CD4-positive, alpha-beta T cell treated with Interleukin-17A for 4 hours (primary cell): ENCODE results near the gene FHIT.
"Not testable (repeated sequence)": the region's sequence is repeated elsewhere in the genome, so short reads cannot be mapped to it uniquely, and the experiment has no call there.

Source experiments
- DNase-seq: peaks from one replicate; pipeline ENCODE4 v3.0.0-alpha.2; 2020; ENCODE audit warnings: mixed read lengths

The FHIT gene

DNA sequence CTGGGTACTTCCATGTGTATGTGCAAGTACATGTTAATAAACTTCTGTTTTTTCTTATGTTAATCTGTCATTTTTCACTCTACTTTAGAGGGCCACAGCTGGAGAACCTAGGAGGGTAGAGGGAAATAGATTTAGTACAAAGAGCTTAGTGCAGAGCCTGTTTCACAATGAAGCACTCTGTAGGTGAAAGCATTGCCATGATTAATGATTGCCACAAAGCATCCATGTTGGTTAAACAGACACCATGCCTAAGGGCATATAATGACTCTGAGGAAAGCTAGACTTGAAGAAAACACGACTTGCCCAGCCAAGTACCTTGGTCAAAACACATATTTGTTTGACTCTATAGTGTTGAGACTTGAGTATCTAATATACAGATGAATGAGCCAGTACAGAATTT, 338.4 kb downstream of the FHIT start:
- no peak for DNase-seq

DNA sequence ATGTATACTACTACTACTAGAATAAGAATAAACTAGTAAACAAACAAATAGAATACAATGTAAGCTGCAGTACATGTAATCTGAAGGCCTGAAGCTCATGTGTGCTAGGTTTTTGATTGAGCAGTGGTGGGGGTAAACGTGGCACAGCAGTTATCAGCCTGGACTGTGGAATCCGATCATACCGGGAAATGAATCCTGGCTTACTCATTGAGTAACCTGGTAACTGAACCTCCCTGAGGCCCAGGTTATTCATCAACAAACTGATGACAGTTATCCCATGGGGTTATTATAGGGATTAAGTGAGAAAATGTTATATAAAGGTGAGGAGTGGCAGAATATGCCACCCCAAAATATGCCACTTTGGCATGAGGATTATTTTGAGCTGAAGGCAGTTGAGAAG, 339.1 kb downstream of the FHIT start:
- DNase-seq, result no peak

DNA sequence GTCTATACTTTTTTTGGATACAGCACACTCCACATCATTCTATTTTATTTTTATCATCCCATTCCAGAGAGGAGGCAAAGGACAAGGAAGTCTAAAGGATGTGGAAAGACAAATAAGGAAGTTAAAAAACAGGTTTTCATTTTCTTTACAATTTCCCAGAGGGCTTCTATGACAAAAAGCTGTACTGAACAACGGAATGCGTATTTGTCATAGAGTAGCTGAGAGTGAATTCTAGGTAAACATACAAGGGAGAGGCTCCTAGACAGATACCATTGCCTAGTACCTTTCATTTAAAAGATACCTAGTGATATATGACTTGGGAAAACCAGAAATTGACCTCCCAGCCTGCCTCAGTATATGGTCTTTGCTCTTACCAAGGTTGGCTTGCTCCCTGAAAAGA, 341.7 kb downstream of the FHIT start:
- no peak for DNase-seq

DNA sequence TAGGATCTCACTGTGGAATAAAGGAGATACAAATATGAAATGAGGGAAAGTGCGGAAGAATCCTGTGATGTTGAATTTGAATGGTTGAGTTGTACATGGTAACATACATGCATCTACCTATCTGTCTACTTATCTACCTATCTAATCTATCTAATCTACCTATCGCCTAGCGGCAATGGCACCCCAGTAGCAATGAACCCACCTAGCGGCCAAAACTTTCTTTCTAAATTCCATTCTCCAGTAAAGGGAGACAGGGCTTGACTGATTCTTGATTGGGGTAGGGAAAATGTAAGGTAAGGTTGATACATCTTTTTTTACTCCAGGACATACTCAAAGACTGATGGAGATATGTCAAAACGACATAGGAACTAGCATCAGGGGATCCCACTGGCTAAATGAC, 345.0 kb downstream of the FHIT start:
- no peak for DNase-seq

DNA sequence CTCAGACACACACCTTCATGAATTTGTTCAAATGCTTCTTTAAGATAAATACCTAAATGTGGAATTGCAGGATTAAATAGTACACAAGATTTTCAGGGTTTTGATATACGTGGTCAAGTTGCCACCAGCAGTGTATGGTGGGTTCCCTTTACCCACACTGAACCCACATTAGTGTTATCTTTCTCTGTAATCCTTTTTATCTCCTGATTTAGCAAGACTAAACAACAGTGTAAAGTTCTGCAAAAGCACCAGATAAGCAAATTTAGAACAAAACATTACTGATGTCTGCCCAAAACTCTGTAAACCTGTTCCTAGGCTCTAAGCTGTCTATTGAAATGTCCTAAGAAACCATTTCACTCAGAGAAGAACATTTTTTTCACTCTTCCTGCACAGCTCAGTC, 352.9 kb downstream of the FHIT start:
- DNase-seq, result no peak

DNA sequence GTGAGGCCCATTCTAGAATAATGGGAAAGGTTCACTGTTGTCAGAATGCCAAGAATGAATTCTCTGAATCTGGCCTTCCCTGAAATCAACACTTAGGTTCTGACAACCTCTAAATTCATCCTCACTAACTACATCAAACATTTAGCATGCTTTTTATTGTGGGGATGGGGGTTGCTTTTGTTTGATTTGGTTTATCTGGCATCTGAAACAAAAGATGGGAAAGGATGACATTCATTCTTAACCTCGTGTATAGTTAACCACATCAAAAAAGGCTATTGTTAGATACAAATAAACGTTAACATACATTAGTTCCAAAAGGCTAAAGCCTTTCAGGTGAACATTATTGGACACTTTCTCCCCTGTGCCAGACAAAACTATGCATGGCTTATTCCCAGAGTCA, 357.3 kb downstream of the FHIT start:
- DNase-seq, result no peak

DNA sequence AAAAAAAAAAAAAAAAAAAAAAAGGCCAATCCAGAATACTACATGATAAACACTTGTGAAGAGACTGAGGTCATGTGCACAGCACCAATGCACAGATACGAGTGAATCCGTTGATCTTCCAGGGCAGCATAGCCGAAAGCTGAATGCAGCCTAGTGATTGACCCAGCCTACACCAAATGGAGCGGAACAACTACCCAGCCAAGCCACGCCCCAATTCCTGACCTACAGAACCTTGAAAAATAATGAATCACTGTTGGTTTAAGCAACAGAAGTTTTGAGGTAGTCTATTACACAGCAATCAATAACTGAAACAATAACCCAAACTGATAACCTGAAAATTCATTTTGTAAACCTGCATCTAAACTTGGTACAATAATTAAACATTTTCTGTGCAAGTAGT, 361.0 kb downstream of the FHIT start:
- no peak for DNase-seq

DNA sequence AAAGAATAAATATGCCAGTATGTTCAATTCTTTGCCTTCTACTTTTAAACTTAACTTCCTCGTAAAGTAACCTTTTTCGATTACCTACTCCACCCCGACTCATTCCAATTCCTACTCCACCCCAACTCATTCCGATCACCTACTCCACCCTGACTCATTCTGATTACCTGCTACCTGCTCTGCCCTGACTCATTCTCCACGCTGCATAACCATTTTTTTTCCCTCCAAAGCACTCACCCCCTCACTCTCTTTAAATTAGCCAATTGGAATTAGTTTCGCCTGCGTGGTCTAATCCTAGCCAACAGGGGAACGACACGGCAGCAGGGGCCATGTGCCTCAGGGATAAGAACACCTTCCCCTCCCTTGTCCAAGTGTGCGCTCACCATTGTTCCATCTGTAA, 362.3 kb downstream of the FHIT start:
- DNase-seq, result not testable (repeated sequence)

DNA sequence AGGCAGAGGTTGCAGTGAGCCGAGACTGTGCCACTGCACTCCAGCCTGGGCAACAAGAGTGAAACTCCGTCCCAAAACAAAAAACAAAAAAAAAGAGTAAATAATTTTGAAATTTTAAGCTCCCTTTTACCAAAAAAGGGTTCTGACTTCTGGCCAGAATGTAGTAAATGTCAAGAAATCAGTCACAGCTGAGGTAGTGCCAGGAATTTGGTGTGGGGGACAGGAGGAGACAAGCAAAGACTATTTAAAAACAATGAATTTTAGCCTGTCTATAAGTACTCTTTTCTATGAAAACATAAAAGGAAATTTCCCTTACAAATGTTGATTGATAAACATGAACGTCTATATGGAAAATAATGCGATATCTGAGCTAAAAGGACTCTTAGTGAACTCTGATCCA, 363.7 kb downstream of the FHIT start:
- DNase-seq, result no peak

DNA sequence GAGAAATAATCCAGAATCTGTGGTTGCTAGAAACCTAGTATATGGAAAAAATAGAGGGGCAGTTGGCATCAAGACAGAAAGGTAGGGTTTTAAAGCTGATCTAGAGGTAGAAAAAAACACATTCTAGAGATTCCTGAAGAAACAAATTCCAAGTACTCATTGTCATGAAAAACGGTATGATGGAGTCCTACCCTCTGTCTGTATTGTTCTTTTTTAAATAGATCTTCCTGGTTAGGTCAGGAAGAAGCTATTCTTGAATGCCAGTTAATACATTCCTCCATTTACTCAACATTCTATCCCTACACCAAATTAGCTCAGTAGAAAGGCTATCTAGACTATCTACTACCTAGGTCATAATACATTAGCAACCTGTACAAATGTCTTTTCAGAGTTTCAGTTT, 364.7 kb downstream of the FHIT start:
- DNase-seq, result no peak

DNA sequence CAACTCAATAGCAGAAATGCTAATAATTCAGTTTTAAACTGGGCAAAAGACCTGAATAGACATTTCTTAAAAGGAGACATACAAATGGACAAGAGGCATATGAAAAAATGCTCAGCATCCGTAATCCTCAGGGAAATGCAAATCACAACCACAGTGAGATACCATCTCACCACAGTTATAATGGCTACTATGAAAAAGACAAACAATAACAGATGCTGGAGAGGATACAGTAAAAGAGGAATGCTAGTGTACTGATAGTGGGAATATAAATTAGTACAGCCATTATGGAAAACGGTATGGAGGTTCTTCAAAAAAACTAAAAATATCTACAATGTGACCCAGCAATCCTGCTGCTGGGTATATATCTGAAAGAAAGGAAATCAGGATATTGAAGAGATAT, 367.2 kb downstream of the FHIT start:
- no peak for DNase-seq

DNA sequence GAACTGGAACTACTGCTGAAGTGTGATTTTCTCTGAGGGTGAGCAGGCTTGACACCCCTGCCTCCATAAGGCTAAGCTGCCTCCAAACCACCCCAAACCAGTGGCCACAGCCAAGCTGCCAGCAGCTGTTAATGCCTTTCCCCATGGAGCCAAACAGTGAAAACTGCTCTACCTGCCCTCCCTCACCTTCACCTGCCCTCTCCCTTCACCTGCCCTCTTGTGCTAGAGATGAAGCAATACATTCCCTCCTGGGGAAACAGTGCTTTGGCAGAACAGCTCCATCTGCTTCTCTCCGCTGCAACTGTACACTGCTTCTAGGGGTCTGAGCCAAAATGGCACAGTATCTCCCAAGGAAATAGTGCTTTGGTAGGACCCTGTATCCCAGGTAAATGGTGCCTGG, 374.1 kb downstream of the FHIT start:
- no peak for DNase-seq

DNA sequence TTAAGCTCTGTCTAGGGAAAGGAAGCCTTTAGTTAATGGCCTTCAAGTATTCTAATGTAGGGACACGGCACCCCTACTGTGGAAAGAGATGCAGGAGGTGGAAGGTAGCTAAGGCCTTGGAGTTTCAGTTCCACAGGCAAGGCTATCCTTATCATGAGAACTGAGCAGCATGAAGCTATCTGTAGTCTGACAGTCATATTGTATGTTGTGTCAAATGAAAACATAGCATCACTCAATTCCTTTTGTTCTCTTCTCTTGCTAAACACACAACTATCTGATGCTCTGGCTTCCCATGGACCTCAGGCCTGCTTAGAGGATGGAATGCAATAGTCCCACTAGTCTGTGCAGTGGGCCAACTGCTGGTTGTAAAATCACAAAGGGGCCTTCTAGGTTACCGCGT, 380.9 kb downstream of the FHIT start:
- DNase-seq, result no peak

DNA sequence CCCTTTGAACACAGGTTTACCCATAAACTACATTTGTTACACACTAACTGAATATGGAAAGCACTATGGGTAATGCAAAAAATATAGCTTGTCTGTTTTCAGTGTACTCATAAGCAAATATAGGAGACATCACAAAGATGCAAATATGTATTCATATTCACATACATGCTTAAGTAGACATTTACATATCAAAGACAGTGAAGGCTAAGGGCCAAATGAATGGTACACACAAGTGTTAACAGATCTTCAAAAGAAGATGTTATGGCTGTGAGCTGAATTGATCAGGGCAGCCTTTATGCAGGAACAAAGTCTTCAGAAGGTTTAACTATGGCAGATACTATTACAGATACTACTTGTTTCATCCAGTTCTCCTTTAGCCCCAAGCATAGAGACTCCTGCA, 384.1 kb downstream of the FHIT start:
- no peak for DNase-seq

DNA sequence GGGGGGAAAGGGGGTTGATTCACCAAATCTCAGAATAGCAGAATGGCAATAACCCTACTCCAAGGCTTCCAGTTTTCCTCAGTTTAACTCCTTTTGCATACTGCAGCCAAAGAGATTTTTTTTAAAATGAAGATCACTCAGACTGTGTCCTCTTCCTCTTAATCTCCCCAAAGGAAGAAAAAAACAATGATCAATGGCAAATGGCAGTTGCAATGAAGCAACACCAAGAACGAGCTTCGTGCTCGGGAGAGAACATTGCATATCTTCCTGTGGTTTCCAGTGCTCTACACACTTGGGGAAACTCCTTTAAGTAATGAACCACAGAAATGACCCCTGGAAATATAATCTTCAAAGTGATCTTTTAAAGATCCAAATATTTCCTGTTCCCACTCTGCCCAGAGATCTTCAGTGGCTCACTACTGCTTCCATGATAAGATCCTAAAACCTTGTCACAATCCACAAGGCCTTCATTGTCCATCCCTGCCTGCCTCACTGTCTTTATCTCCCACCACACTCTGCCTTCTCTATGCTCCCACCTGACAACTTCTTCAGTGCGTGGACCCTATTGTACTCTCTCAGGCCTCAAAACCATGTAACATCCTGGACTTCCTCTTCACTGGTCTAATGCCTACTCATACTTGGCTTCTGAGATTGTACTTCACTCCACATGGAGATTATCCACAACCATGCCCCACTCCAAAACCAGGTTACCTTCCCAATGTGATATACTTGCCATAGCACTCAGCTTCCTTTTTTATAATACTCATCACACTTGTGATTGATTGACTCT, 394.8 kb downstream of the FHIT start:
- no peak for DNase-seq

DNA sequence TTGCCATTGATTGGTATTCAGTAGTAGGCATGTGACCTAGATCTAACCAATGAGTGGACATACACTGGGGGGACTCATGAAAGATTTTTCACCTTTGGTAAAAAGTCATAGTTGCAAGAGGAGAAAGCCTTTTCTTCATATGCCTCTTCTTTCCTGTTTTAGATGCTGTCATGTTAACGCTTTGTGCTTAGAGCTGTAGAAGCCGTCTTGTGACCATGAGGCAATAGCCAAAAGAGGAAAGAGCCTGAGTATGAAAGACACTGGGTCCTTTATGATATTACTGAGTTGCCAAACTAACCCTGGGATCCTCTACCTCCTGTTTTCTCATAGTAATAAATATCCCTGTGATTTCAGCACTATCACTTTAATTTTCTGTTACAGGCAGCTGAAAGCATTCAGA, 396.0 kb downstream of the FHIT start:
- DNase-seq, result no peak

DNA sequence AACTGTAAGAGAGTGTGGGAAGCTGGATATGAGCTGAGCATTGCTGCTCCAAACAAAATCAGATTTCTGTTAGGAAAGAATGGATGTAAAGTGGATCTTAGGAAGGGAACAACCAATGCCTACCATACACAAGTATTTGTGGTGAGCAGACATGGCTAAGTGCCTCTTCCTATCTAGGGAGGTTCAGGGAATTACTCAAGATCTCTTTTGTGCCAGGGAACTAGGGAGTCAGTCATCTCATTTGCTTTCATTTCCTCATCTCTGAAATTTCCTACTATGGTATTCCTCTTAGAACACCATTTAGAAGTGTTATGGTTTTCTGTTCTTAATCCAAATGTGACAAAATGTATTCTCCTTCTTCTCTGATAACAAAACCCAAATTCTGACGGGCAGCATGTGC, 396.5 kb downstream of the FHIT start:
- DNase-seq, result no peak

DNA sequence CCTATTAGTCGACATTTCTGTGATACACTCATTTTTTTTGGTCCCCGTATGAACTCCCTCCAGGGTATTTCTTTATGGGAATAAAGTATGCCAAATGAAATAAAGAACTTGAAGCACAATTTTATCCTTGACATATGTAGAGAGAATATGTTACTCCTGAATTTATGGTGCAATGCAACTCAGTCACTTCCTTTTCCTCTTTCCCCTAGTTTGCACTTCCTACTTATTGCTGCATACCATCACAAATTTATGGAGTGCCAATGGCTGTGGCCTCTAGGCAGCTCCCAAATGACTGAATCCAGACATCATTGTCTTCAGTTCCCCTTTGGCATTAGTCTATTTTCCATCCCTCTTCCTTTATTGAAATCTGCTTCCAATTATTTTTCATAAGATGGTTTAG, 403.5 kb downstream of the FHIT start:
- no peak for DNase-seq

DNA sequence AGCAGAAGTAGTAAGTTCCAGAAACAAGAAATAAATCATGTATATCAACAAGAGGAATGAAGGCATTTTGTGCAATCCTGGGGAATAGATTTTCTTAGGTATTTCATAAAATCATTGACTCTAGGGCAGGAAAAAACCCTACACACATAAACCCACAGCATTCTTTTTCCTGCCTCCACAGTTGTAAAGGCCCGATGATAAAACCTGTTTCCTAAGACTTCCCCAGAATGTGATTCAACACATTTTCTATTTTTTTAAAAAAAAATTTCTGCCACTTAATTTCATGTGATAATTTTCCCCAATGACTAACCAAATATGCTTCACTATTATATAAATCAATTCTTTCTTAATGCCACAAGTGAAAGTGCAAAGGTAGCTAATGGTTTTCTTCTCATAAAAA, 407.0 kb downstream of the FHIT start:
- DNase-seq, result no peak

DNA sequence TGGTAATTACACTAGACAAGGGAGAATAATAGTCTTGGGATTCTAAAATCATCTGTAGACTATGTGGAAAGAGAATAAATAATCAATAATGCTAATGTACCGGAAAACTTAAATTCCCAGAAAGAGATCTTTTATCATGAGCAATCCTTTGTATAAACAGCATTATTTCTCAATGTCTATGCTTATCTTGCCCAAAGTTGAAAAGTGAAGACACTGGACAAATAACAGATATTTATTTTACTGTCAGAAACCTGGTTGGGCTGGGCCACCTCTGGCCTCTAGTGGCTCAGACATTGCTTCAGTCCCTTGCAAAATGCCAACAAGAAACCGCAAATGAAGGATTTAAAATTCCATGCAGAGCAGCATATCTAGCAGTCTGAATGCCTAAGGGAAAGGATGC, 409.9 kb downstream of the FHIT start:
- DNase-seq, result no peak

DNA sequence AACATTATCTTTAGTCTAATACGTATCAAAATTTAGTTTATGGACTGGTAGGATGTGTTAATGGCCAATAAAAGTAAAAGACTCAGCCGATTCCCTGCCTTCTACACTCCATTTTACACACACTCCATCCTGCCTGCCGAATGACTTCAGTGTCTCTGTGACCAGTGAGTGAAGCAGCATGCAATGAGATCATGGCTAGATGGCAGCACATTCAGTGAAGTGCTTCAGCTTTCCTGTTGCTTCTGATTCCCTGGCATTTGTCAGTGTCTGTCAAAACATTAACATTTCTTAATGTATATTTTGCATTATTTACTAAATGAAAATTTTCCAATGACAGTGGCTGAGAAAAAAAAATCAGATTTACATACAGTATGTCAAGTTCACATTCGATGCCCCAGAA, 412.0 kb downstream of the FHIT start:
- no peak for DNase-seq

DNA sequence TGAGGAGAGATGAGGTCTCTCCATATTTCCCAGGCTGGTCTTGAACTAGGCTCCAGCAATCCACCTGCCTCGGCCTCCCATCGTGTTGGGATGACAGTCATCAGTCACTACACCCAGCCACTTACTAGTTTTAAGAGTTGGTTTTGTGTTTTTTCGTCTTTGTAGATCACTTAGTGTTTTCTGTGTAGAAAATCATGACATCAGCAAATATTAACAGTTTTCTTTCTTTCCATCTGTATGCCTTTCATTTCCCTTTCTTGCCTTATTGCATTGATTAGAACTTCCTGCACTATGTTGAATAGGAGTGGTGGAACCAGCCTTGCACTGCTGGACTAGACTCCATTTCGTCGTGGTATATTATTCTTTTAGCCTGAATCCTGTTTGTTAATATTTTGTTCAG, 415.5 kb downstream of the FHIT start:
- DNase-seq, result no peak

DNA sequence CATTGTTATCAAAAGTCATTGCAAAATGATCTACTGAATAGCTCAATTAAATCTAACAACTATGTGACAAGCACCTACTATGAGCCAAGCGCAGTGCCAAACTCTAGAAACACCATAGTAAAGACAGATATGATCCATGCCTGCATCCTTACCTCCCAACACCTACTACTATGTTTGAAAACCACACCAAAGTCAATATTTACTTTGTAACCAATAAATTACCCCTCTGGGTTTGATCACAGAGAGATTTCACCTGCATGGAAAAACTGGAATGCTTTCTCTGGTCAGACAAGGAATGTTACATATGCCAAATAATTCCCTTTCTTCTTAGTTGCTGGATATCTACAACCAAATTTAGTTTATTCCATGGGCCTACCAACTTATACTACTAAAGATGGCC, 422.2 kb downstream of the FHIT start:
- no peak for DNase-seq

DNA sequence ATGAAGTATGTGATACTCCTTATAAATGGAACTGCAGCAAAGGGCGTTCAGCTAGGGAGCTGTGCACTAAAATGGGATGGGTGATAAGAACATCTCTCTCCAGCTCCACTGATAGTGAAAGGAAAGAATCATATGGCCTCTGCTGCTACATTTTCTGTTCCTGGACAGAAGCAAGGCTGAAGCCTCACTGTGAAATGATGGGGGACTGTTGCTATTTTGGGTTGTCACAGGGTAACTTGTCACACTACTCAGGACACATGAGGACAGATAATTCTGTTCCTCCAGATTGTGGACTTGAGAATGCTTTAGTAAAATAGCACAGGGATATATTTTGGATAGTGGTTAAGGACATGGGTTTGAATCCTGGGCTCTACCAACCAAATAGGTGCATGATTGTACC, 423.6 kb downstream of the FHIT start:
- DNase-seq, result no peak

DNA sequence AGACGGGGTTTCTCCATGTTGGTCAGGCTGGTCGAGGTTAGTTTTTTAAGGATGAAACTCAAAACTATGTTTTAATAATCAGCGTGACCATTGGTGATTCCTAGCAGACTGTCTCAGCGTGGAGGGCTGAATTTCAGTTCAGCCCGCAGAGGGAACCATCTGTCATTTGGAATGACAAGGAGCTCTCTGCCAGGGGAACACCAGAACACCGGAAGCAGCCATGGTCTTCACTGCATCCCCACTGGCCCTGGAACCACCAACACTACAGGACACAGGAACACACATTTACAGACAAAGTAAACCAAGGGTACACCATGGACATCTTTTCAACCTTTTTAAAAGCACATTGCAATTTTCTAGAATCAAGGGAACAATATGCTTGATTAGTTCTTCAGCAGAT, 424.7 kb downstream of the FHIT start:
- DNase-seq, result no peak

DNA sequence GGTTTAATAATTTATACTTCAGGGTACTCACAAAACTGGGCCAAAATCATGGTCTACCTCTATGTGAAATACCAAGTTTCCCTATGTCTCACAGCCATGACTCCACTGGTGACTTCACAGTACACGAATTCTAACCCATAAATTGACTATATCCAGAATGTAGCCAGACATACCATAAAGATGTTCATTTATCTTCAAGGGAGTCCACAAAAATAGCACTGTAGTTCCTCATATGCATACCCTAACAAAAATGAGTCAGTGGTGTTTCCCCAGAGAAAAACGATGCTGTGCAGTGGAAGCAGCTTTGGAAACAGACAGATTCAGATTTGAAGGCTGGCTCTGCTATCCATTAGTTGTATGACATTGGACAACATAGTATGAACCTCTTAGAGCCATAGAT, 438.8 kb downstream of the FHIT start:
- no peak for DNase-seq
